MM.1S (cell line): ENCODE data around the gene SLIT3.

Experiments
- EZH2 ChIP-seq: fragments of 300-600 bp; sonication (generic); optimal IDR thresholded peaks from 2 replicates; pipeline ENCODE3; 2017; ENCODE audit warnings: low read depth, mild to moderate bottlenecking, antibody characterized with exemption, low read length, mixed read lengths
- EZH2phosphoT487 ChIP-seq: fragments of 300-600 bp; sonication (generic); IDR thresholded peaks from 2 replicates; pipeline ENCODE4 v1.6.1; 2018; ENCODE audit warnings: antibody characterized with exemption, low read length
- TF ChIP-seq, protein P1 (sequence below): fragments of 300-600 bp; sonication (generic); IDR thresholded peaks from 2 replicates; pipeline ENCODE4 v1.5.1; 2016; ENCODE audit warnings: antibody characterized with exemption, low read length, mixed read lengths

DNA sequence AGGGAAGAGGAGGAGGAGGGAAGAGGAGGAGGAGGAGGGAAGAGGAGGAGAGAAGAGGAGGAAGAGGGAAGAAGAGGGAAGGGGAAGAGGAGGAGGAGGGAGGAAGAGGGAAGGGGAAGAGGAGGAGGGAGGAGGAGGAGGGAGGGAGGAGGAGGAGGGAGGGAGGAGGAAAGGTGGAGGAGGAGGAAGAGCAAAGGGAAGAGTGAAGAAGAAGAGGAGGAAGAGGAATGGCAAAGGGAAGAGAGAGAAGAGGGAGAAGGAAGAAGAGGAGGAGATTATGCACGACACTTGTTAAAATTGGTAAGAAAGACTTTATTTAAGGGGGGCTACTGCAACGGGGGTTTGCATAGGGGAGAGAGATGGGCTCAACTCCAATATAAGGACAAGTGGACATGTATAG lies 221.2 kb downstream of the SLIT3 start:
- TF ChIP-seq, protein P1, sequence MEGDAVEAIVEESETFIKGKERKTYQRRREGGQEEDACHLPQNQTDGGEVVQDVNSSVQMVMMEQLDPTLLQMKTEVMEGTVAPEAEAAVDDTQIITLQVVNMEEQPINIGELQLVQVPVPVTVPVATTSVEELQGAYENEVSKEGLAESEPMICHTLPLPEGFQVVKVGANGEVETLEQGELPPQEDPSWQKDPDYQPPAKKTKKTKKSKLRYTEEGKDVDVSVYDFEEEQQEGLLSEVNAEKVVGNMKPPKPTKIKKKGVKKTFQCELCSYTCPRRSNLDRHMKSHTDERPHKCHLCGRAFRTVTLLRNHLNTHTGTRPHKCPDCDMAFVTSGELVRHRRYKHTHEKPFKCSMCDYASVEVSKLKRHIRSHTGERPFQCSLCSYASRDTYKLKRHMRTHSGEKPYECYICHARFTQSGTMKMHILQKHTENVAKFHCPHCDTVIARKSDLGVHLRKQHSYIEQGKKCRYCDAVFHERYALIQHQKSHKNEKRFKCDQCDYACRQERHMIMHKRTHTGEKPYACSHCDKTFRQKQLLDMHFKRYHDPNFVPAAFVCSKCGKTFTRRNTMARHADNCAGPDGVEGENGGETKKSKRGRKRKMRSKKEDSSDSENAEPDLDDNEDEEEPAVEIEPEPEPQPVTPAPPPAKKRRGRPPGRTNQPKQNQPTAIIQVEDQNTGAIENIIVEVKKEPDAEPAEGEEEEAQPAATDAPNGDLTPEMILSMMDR, result no peak
- TF ChIP-seq EZH2, result no peak
- no peak for TF ChIP-seq EZH2phosphoT487
